Psoas muscle (tissue), 8 donors: ENCODE measurements around the gene COL4A6. TPM values are rescaled to one million over a fixed set of nuclear protein-coding genes. Genes with fewer than 3 reads are reported as not detected.

Experiments used
- ATAC-seq, 4 donors: fragments of 200-7000 bp; cut with Tn5 transposase; one replicate each; pipeline ENCODE4 v1.9.1; 2020; ENCODE audit warnings: moderate library complexity in 3 of 4, mild to moderate bottlenecking in 2 of 4
- DNase-seq, 2 donors: peaks; one replicate each; pipeline ENCODE4 v3.0.0-alpha.2; 2020
- H3K27ac ChIP-seq: fragments of 200-600 bp; one replicate; pipeline ENCODE4 v1.8.0; 2022
- H3K27me3 ChIP-seq, 3 donors: fragments of 200-600 bp in 1 of 3; one replicate each; pipeline versions ENCODE4 v1.6.1 to v1.8.0; 2013 to 2022; ENCODE audit warnings: low read length in 2 of 3, mild to moderate bottlenecking in 2 of 3, moderate library complexity in 1 of 3; ENCODE audit not compliant: insufficient read depth in 3 of 3
- H3K36me3 ChIP-seq, 2 donors: fragments of 200-600 bp in 1 of 2; one replicate each; pipeline versions ENCODE4 v1.6.1 to v1.8.0; 2013 to 2022; ENCODE audit warnings: low read depth in 1 of 2, mild to moderate bottlenecking in 1 of 2, moderate library complexity in 1 of 2; ENCODE audit not compliant: insufficient read depth in 1 of 2
- H3K4me1 ChIP-seq: fragments of 200-600 bp; one replicate; pipeline ENCODE4 v1.8.0; 2022
- H3K4me3 ChIP-seq: fragments of 200-600 bp; one replicate; pipeline ENCODE4 v1.8.0; 2022; ENCODE audit warnings: mild to moderate bottlenecking
- H3K9me3 ChIP-seq: fragments of 200-600 bp; one replicate; pipeline ENCODE4 v1.8.0; 2022
- CTCF ChIP-seq: fragments of 200-600 bp; IDR thresholded peaks from one replicate; pipeline ENCODE4 v1.8.0; 2022; ENCODE audit warnings: antibody characterized with exemption
- WGBS, 3 donors: extraction: QIAGEN DNeasy Blood & Tissue Kit; methylation state at CpG; one replicate each; pipeline versions ENCODE4 v1.1.6 to v1.1.7; 2013; 5-methylcytosine and 5-hydroxymethylcytosine counted together
- intact Hi-C, 2 donors: fragments of 100-400 bp; cut with DNase I; formaldehyde crosslinking; loops; one replicate each; pipeline versions ENCODE4 v1.11.0 to v1.14.2; 2022
- polyA plus RNA-seq, 3 donors: library from polyadenylated mRNA; stranded (reverse); fragments of 200-250 nt; gene quantifications; one replicate each; pipeline ENCODE4 v1.2.3, GENCODE V29; 2013
- total RNA-seq, 4 donors: library from RNA; stranded (reverse); fragmentation: NEBNext Ultra II Directional in 2 of 4; extraction: Animal tissue kit (Norgen Biotek cat#: 25700) in 2 of 4; gene quantifications; one replicate each; pipeline versions ENCODE4 v1.2.1 to v1.2.4, GENCODE V29; 2021 to 2023
- donor health status: healthy with polysubstance abuse.
- donor health status: DM: no; HTN: no; CAD: no; lungs with moderate emphysema.
- donor health status: Bipolar disorder and iron deficiency.
- donor health status: healthy.
- donor health status: DM: yes; HTN: yes; CAD: no.
- donor health status: DM: no; HTN: no; CAD: no.
- donor health status: DM: no; HTN: no; CAD: no.
- donor health status: DM: yes; HTN: yes; CAD: no.

Gene COL4A6
- total and polyA plus RNA-seq, 7 donors: 0.17 to 3.6 (median 0.68) TPM

GRCh38 chrX:108177351-108178142 is 260.7 kb downstream of the COL4A6 start:
- no peaks in the 10 kb centered on the region for H3K4me1 ChIP-seq
- H3K36me3 ChIP-seq: no peaks in the 10 kb centered on the region
- no peak for DNase-seq
- H3K27ac ChIP-seq: no peak overlapping the region
- ATAC-seq: no peak
- WGBS, 3 donors: 68 to 86% (median 80%) methylated on average over 8 of the region's 8 CpGs
- intact Hi-C loops: no loop called here
- peaks cover 0 to 13% (median 0%) of the 10 kb centered on the region in 3 donors for H3K27me3 ChIP-seq
- H3K4me3 ChIP-seq: no peak overlapping the region
- no peak for TF ChIP-seq CTCF
- no peaks in the 10 kb centered on the region for H3K9me3 ChIP-seq

- TF ChIP-seq CTCF: no peak
- WGBS, 3 donors: 35 to 53% (median 51%) methylated on average over 3 of the region's 3 CpGs
- intact Hi-C loops: no loop called here
- H3K36me3 ChIP-seq: no peaks in the 10 kb centered on the region
- H3K27ac ChIP-seq: no peak overlapping the region
- DNase-seq (no peak), ATAC-seq (no peak)
- H3K27me3 ChIP-seq: peaks cover 0 to 13% (median 0%) of the 10 kb centered on the region in 3 donors
- no peaks in the 10 kb centered on the region for H3K4me1 ChIP-seq
- no peaks in the 10 kb centered on the region for H3K9me3 ChIP-seq
- H3K4me3 ChIP-seq: no peak overlapping the region
Observed at GRCh38 chrX:108173874-108174273, 264.3 kb downstream of the COL4A6 start.

- intact Hi-C loops: no loop called here
- no peaks in the 10 kb centered on the region for H3K4me1 ChIP-seq
- no peak for ATAC-seq
- DNase-seq: no peak
- peaks cover 0 to 11% (median 0%) of the 10 kb centered on the region in 3 donors for H3K27me3 ChIP-seq
- no peaks in the 10 kb centered on the region for H3K9me3 ChIP-seq
- no peaks in the 10 kb centered on the region for H3K36me3 ChIP-seq
- no peak overlapping the region for H3K4me3 ChIP-seq
- no peak for TF ChIP-seq CTCF
- 94 to 97% (median 96%) methylated on average over 4 of the region's 4 CpGs for WGBS, 3 donors
- H3K27ac ChIP-seq: no peak overlapping the region
Observed at GRCh38 chrX:108171671-108172070, 266.6 kb downstream of the COL4A6 start.

- no peak overlapping the region for H3K27ac ChIP-seq
- intact Hi-C loops: no loop called here
- peaks cover 0 to 12% (median 0%) of the 10 kb centered on the region in 3 donors for H3K27me3 ChIP-seq
- no peaks in the 10 kb centered on the region for H3K9me3 ChIP-seq
- DNase-seq: no peak
- no peak overlapping the region for H3K4me3 ChIP-seq
- WGBS, 3 donors: 92 to 100% (median 98%) methylated on average over 3 of the region's 3 CpGs
- H3K36me3 ChIP-seq: no peaks in the 10 kb centered on the region
- no peak for TF ChIP-seq CTCF
- no peak for ATAC-seq
- H3K4me1 ChIP-seq: no peaks in the 10 kb centered on the region
Observed at GRCh38 chrX:108169768-108170167, 268.5 kb downstream of the COL4A6 start.
